ENCODE data around the gene ASB6.

DNA sequence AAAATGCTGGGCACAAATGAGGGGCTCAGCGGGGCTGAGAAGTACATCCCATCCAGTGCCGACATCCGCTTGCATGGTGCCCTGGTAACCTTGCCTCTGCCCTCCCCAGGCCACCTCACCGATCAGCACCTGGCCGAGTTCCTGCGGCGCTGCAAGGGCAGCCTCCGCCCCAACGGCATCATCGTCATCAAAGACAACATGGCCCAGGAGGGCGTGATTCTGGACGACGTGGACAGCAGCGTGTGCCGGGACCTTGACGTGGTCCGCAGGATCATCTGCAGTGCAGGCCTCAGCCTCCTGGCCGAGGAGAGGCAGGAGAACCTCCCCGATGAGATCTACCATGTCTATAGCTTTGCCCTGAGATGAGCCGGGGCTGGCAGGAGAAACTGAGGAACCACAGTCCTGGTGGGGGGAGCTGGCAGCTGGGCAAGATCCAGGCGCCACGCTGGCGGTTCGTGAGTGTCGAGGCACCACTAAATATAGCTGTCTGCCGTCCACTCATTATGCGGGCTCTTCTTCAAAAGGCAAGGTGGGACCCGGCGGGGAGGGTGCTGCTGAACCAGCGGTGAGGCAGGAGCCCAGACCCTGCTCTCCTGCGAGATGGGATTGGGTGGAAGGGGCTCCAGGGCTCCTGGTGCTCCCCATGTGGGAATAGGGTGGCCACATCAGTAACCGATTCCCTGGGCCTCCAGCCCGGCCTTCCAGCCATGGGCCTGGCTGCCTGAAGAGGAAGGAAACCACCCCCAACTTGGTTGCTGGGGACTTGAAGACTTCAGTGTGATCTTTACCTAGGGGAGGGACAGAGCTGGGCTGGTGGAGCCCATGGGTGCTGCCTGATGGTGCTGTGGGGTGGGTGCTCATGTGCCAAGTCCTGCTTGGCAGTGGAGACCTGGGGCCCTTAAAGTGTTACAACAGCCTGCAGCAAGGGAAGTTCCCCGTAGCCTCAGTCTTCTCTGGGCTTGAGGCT is 6.6 kb downstream of the ASB6 start:
- TF ChIP-seq, protein P1, sequence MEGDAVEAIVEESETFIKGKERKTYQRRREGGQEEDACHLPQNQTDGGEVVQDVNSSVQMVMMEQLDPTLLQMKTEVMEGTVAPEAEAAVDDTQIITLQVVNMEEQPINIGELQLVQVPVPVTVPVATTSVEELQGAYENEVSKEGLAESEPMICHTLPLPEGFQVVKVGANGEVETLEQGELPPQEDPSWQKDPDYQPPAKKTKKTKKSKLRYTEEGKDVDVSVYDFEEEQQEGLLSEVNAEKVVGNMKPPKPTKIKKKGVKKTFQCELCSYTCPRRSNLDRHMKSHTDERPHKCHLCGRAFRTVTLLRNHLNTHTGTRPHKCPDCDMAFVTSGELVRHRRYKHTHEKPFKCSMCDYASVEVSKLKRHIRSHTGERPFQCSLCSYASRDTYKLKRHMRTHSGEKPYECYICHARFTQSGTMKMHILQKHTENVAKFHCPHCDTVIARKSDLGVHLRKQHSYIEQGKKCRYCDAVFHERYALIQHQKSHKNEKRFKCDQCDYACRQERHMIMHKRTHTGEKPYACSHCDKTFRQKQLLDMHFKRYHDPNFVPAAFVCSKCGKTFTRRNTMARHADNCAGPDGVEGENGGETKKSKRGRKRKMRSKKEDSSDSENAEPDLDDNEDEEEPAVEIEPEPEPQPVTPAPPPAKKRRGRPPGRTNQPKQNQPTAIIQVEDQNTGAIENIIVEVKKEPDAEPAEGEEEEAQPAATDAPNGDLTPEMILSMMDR (IDR thresholded peaks at IDR 0.05; ENCODE audit: insufficient read depth, low read length, poor library complexity, severe bottlenecking) = no peak
- TF ChIP-seq EZH2phosphoT487 (conservative IDR thresholded peaks at IDR 0.05; ENCODE audit: low read length) = no peak

Measured in SU-DHL-6 (cell line).